SK-N-SH (cell line): ENCODE data around the gene BTNL8. TPM values are rescaled to one million over a fixed set of nuclear protein-coding genes. Genes with fewer than 3 reads are reported as not detected.

ENCODE experiments used
- CTCF ChIA-PET: fragments of 300-600, 350-600 bp; formaldehyde crosslinking; extraction: SDS; loops from one replicate; lab custom pipeline; 2021; lab: Yijun Ruan, JAX
- POLR2A ChIA-PET: fragments of 350-600 bp; sonication (Branson Sonifier 250); formaldehyde crosslinking; extraction: SDS; loops from one replicate; lab custom pipeline; 2020; ENCODE audit warnings: antibody characterized with exemption, inconsistent platforms; lab: Yijun Ruan, JAX
- DNase-seq: peaks from one replicate; pipeline ENCODE4 v3.0.0; 2012
- H2AFZ ChIP-seq: fragments of 200-600 bp; sonication (generic); 2 replicates; pipeline ENCODE4 v1.8.1; 2016; ENCODE audit warnings: antibody characterized with exemption, mild to moderate bottlenecking, low read depth
- H3F3A ChIP-seq: fragments of 200-600 bp; sonication (generic); replicated peaks from 2 replicates; pipeline ENCODE3; 2016; ENCODE audit warnings: antibody characterized with exemption, mild to moderate bottlenecking; ENCODE audit not compliant: insufficient read depth
- H3K27ac ChIP-seq, 2 experiments: fragments of 200-500 bp in 1 of 2; fragments of 200-600 bp in 1 of 2; sonication (Bioruptor generic) in 1 of 2; sonication (generic), shearing (Covaris generic) in 1 of 2; 2 replicates each; pipeline versions ENCODE4 v1.5.1 to v1.6.1; 2014 to 2016; ENCODE audit warnings: low read depth in 2 of 2, inconsistent platforms in 1 of 2, low read length in 1 of 2, mild to moderate bottlenecking in 1 of 2, mixed read lengths in 1 of 2
- H3K27me3 ChIP-seq: fragments of 200-600 bp; sonication (generic), shearing (Covaris generic); 2 replicates; pipeline ENCODE4 v1.6.1; 2016; ENCODE audit warnings: mixed run types; ENCODE audit not compliant: insufficient read depth
- H3K36me3 ChIP-seq, 2 experiments: fragments of 200-500 bp in 1 of 2; fragments of 200-600 bp in 1 of 2; sonication (Bioruptor generic) in 1 of 2; sonication (generic) in 1 of 2; replicated peaks in 1 of 2; 2 replicates each; pipeline versions ENCODE3 to v1.5.1; 2014 to 2016; ENCODE audit warnings: low read length in 1 of 2, mild to moderate bottlenecking in 1 of 2; ENCODE audit not compliant: insufficient read depth in 2 of 2, control insufficient read depth in 1 of 2
- H3K4me1 ChIP-seq, 2 experiments: fragments of 200-500 bp in 1 of 2; fragments of 200-600 bp in 1 of 2; sonication (Bioruptor generic) in 1 of 2; sonication (generic), shearing (Covaris generic) in 1 of 2; 2 replicates each; pipeline versions ENCODE4 v1.5.1 to v1.6.1; 2014 to 2016; ENCODE audit warnings: low read depth in 1 of 2, low read length in 1 of 2, mixed run types in 1 of 2; ENCODE audit not compliant: insufficient read depth in 2 of 2, control insufficient read depth in 1 of 2
- H3K4me2 ChIP-seq: fragments of 200-600 bp; sonication (generic), shearing (Covaris generic); 2 replicates; pipeline ENCODE4 v1.6.1; 2017; ENCODE audit warnings: mixed run types
- H3K4me3 ChIP-seq, 2 experiments: fragments of 200-500 bp in 1 of 2; fragments of 200-600 bp in 1 of 2; sonication (Bioruptor generic) in 1 of 2; sonication (generic), shearing (Covaris generic) in 1 of 2; 2 replicates each; pipeline versions ENCODE4 v1.5.1 to v1.8.1; 2014 to 2016; ENCODE audit warnings: low read depth in 2 of 2, inconsistent platforms in 1 of 2, low read length in 1 of 2, mild to moderate bottlenecking in 1 of 2, mixed read lengths in 1 of 2, moderate library complexity in 1 of 2
- H3K79me2 ChIP-seq: fragments of 200-600 bp; sonication (generic); 2 replicates; pipeline ENCODE4 v1.8.1; 2017; ENCODE audit warnings: mild to moderate bottlenecking; ENCODE audit not compliant: insufficient read depth
- H3K9ac ChIP-seq: fragments of 200-600 bp; sonication (generic); 2 replicates; pipeline ENCODE4 v1.6.1; 2017; ENCODE audit warnings: mixed run types
- H3K9me2 ChIP-seq: fragments of 200-600 bp; sonication (generic); 2 replicates; pipeline ENCODE4 v1.6.1; 2017; ENCODE audit warnings: mixed run types
- H3K9me3 ChIP-seq: fragments of 200-600 bp; sonication (generic); 2 replicates; pipeline ENCODE4 v1.6.1; 2017; ENCODE audit warnings: mixed run types, mild to moderate bottlenecking, moderate library complexity
- H4K20me1 ChIP-seq: fragments of 200-600 bp; sonication (generic); 2 replicates; pipeline ENCODE4 v1.6.1; 2017; ENCODE audit warnings: mild to moderate bottlenecking, mixed run types; ENCODE audit not compliant: insufficient read depth
- ELF1 ChIP-seq: IDR thresholded peaks from 2 replicates; pipeline ENCODE4 v1.4.0; 2012
- EP300 ChIP-seq, 2 experiments: IDR thresholded peaks; 2 replicates each; pipeline versions ENCODE4 v1.4.0 to v1.6.1; 2012; ENCODE audit warnings: borderline replicate concordance in 1 of 2, low read depth in 1 of 2, low read length in 1 of 2
- EZH2phosphoT487 ChIP-seq: fragments of 200-600 bp; sonication (generic); IDR thresholded peaks from 2 replicates; pipeline ENCODE4 v1.6.1; 2017; ENCODE audit warnings: low read depth, mixed run types, mild to moderate bottlenecking, antibody characterized with exemption, moderate library complexity, borderline replicate concordance
- FOSL2 ChIP-seq: IDR thresholded peaks from 2 replicates; pipeline ENCODE4 v1.4.0; 2012; ENCODE audit warnings: low read depth, mild to moderate bottlenecking, moderate library complexity, borderline replicate concordance
- FOXJ3 ChIP-seq: sonication (generic); formaldehyde crosslinking; IDR thresholded peaks from 2 replicates; pipeline ENCODE4 v1.5.1; 2020; ENCODE audit warnings: mild to moderate bottlenecking, missing genetic modification reagents
- FOXM1 ChIP-seq: IDR thresholded peaks from 2 replicates; pipeline ENCODE4 v1.4.0; 2012; ENCODE audit warnings: low read depth, mild to moderate bottlenecking
- GATA2 ChIP-seq: sonication (generic); formaldehyde crosslinking; IDR thresholded peaks from 2 replicates; pipeline ENCODE4 v1.5.0; 2020; ENCODE audit warnings: mild to moderate bottlenecking, missing genetic modification reagents
- JUND ChIP-seq: IDR thresholded peaks from 2 replicates; pipeline ENCODE4 v1.4.0; 2012
- RAD21 ChIP-seq: IDR thresholded peaks from 2 replicates; pipeline ENCODE4 v1.6.1; 2012; ENCODE audit warnings: mild to moderate bottlenecking, low read length
- RXRA ChIP-seq: IDR thresholded peaks from 2 replicates; pipeline ENCODE4 v1.4.0; 2012; ENCODE audit warnings: low read depth, mild to moderate bottlenecking, borderline replicate concordance
- SIN3A ChIP-seq: IDR thresholded peaks from 2 replicates; pipeline ENCODE4 v1.6.1; 2012; ENCODE audit warnings: low read depth, mild to moderate bottlenecking, low read length, moderate library complexity, borderline replicate concordance
- SMC3 ChIP-seq: IDR thresholded peaks from 2 replicates; pipeline ENCODE4 v1.6.1; 2012; ENCODE audit warnings: low read depth, low read length, improper control_type of control experiment
- TCF12 ChIP-seq: IDR thresholded peaks from 2 replicates; pipeline ENCODE4 v1.4.0; 2012
- TEAD4 ChIP-seq: IDR thresholded peaks from 2 replicates; pipeline ENCODE4 v1.4.0; 2012; ENCODE audit warnings: mild to moderate bottlenecking, borderline replicate concordance; ENCODE audit not compliant: insufficient read depth
- YY1 ChIP-seq: IDR thresholded peaks from 2 replicates; pipeline ENCODE4 v1.4.0; 2012; ENCODE audit warnings: low read depth, mild to moderate bottlenecking
- WGBS: methylation state at CpG from one replicate; pipeline ENCODE4 v1.1.6; 2017; ENCODE audit warnings: low lambda C conversion rate; 5-methylcytosine and 5-hydroxymethylcytosine counted together
- polyA plus RNA-seq, 3 experiments: library from polyadenylated mRNA; depleted of rRNA; stranded (reverse); fragments of >200 nt; gene quantifications; 2 replicates each; pipeline ENCODE4 v1.2.3, GENCODE V29; 2012
- TF ChIP-seq, protein P1 (sequence below): IDR thresholded peaks from 2 replicates; pipeline ENCODE4; 2012
- TF ChIP-seq, protein P2 (sequence below): IDR thresholded peaks from 2 replicates; pipeline ENCODE4 v1.6.1; 2012; ENCODE audit warnings: mild to moderate bottlenecking, low read depth, low read length, moderate library complexity
- TF ChIP-seq, protein P3 (sequence below): fragments of 200-600 bp; sonication (generic); IDR thresholded peaks from 2 replicates; pipeline ENCODE4 v1.6.1; 2017; ENCODE audit warnings: antibody characterized with exemption, mild to moderate bottlenecking, moderate library complexity

BTNL8 gene
- polyA plus RNA-seq, 1 of the 3 experiments (the other 2 are of a cell fraction), result not detected

DNA sequence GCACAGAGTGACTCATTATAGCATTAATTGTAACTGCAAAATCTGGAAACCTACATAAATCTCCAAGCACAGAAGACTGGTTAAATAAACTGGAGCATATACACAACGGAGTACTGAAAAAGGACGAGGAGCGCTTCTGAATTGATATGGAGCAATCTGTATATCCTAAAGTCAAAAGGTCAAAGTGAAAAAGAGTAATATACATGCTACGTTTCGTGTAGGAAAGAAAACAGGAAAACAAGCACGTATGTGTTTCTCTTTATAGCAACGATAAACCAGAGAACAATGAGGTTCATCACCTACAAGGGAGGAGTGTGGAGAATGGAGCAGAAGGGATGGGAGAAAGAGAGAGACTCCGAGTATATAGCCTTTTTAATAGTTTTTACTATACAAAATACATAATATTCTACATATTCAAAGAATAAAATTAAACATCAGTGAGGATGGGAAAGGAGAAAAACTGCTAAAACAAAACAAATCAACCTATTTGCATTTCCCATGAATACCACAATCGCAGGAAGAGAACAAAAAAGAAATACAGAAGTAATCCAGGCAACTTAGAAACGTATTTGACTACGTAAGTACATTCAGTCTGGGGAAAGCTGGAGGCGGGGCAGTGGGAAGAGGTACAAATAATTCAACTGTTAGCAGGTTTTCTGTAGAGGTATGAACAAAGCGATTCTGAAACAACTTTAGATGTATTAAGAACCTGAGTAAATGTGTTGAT, 45.7 kb upstream of the BTNL8 start:
- POLR2A ChIA-PET, result no interaction called here
- WGBS, result 90% methylated on average over 13 of the region's 13 CpGs
- no peaks in the 10 kb centered on the region for H3F3A ChIP-seq
- TF ChIP-seq SMC3, result no peak
- TF ChIP-seq FOSL2, result no peak
- no peak for TF ChIP-seq EP300 (IDR thresholded peaks at IDR 0.05; ENCODE audit: borderline replicate concordance in 1 of 2, low read depth in 1 of 2, low read length in 1 of 2)
- TF ChIP-seq, protein P1, sequence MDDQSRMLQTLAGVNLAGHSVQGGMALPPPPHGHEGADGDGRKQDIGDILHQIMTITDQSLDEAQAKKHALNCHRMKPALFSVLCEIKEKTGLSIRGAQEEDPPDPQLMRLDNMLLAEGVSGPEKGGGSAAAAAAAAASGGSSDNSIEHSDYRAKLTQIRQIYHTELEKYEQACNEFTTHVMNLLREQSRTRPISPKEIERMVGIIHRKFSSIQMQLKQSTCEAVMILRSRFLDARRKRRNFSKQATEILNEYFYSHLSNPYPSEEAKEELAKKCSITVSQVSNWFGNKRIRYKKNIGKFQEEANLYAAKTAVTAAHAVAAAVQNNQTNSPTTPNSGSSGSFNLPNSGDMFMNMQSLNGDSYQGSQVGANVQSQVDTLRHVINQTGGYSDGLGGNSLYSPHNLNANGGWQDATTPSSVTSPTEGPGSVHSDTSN, result no peak
- no peak for TF ChIP-seq YY1
- no peak for TF ChIP-seq RXRA
- no peak for TF ChIP-seq JUND
- no peak for TF ChIP-seq SIN3A
- no peak for TF ChIP-seq FOXJ3
- no peak for TF ChIP-seq GATA2 (CRISPR knock-in tag)
- TF ChIP-seq EZH2phosphoT487, result no peak
- TF ChIP-seq FOXM1, result no peak
- TF ChIP-seq TCF12, result no peak
- TF ChIP-seq ELF1, result no peak
- TF ChIP-seq, all 33 proteins: peak for 0
- Histone ChIP-seq H3K4me2 (no peak overlapping the region), H3K36me3 (peaks cover 58 to 61% of the 10 kb centered on the region in 2 experiments), H3K4me1 (no peaks in the 10 kb centered on the region), H3K79me2 (peaks cover 42% of the 10 kb centered on the region), H2AFZ (no peak overlapping the region), H3K27ac (no peak overlapping the region), H3K9ac (no peak overlapping the region), H3K27me3 (no peaks in the 10 kb centered on the region), H4K20me1 (no peaks in the 10 kb centered on the region), H3K9me3 (peaks cover 13% of the 10 kb centered on the region; the same call in 1 of the 2 replicates), H3K4me3 (no peak overlapping the region), H3K9me2 (no peaks in the 10 kb centered on the region)
- CTCF ChIA-PET, result interaction anchor here (0.6 kb wide), 1 partner anchor 52 kb away, joined by 3 read pairs; no protein-coding TSS in a partner anchor
- DNase-seq, result no peak

DNA sequence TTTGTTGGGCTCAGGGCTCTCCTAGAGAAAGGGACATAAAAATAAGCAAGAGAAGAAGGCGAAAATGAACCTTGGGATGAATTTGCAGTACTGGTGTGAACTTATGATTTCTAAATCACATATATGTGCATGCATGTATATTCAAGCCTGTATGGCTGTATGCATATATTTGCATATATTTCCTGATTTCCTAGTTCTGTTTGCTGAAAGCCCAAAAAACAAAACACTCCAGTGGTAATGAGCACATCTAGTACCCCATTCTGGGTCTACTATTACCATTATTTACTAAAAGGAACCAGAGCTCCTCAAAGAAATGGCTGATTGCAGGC, 45.1 kb upstream of the BTNL8 start:
- H4K20me1 ChIP-seq, result no peaks in the 10 kb centered on the region
- CTCF ChIA-PET, result no interaction called here
- H3K4me3 ChIP-seq, result no peak overlapping the region
- POLR2A ChIA-PET, result no interaction called here
- no peak for DNase-seq
- peaks cover 13% of the 10 kb centered on the region; the same call in 1 of the 2 replicates for H3K9me3 ChIP-seq
- no peaks in the 10 kb centered on the region for H3K27me3 ChIP-seq
- no peak overlapping the region for H3K27ac ChIP-seq
- no peaks in the 10 kb centered on the region for H3K9me2 ChIP-seq
- TF ChIP-seq, protein P2, sequence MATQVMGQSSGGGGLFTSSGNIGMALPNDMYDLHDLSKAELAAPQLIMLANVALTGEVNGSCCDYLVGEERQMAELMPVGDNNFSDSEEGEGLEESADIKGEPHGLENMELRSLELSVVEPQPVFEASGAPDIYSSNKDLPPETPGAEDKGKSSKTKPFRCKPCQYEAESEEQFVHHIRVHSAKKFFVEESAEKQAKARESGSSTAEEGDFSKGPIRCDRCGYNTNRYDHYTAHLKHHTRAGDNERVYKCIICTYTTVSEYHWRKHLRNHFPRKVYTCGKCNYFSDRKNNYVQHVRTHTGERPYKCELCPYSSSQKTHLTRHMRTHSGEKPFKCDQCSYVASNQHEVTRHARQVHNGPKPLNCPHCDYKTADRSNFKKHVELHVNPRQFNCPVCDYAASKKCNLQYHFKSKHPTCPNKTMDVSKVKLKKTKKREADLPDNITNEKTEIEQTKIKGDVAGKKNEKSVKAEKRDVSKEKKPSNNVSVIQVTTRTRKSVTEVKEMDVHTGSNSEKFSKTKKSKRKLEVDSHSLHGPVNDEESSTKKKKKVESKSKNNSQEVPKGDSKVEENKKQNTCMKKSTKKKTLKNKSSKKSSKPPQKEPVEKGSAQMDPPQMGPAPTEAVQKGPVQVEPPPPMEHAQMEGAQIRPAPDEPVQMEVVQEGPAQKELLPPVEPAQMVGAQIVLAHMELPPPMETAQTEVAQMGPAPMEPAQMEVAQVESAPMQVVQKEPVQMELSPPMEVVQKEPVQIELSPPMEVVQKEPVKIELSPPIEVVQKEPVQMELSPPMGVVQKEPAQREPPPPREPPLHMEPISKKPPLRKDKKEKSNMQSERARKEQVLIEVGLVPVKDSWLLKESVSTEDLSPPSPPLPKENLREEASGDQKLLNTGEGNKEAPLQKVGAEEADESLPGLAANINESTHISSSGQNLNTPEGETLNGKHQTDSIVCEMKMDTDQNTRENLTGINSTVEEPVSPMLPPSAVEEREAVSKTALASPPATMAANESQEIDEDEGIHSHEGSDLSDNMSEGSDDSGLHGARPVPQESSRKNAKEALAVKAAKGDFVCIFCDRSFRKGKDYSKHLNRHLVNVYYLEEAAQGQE, result no peak
- TF ChIP-seq RAD21 (no peak), JUND (no peak), TEAD4 (no peak)
- TF ChIP-seq, protein P3, sequence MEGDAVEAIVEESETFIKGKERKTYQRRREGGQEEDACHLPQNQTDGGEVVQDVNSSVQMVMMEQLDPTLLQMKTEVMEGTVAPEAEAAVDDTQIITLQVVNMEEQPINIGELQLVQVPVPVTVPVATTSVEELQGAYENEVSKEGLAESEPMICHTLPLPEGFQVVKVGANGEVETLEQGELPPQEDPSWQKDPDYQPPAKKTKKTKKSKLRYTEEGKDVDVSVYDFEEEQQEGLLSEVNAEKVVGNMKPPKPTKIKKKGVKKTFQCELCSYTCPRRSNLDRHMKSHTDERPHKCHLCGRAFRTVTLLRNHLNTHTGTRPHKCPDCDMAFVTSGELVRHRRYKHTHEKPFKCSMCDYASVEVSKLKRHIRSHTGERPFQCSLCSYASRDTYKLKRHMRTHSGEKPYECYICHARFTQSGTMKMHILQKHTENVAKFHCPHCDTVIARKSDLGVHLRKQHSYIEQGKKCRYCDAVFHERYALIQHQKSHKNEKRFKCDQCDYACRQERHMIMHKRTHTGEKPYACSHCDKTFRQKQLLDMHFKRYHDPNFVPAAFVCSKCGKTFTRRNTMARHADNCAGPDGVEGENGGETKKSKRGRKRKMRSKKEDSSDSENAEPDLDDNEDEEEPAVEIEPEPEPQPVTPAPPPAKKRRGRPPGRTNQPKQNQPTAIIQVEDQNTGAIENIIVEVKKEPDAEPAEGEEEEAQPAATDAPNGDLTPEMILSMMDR, result no peak
- TF ChIP-seq, protein P1, result no peak
- H3K4me2 ChIP-seq, result no peak overlapping the region
- no peak overlapping the region for H3K9ac ChIP-seq
- H2AFZ ChIP-seq, result no peak overlapping the region
- peaks cover 48% of the 10 kb centered on the region for H3K79me2 ChIP-seq
- H3K36me3 ChIP-seq, result peaks cover 56 to 57% of the 10 kb centered on the region in 2 experiments
- H3K4me1 ChIP-seq, result no peaks in the 10 kb centered on the region
- no peaks in the 10 kb centered on the region for H3F3A ChIP-seq
- 94% methylated on average over 1 of the region's 1 CpG for WGBS
